Heart right ventricle (tissue), 16 donors: ENCODE data around the gene CLMN. TPM values are rescaled to one million over a fixed set of nuclear protein-coding genes. Genes with fewer than 3 reads are reported as not detected.
A peak's percentile ranks its signal among the peaks of the same experiment; 100 is the strongest.

ENCODE experiments used
- ATAC-seq, 8 donors: fragments of 200-7000 bp; cut with Tn5 transposase; one replicate each; pipeline ENCODE4 v1.9.1; 2020; ENCODE audit warnings: mild to moderate bottlenecking in 8 of 8, moderate library complexity in 8 of 8, moderate number of reproducible peaks in 1 of 8
- DNase-seq, 2 donors: peaks; one replicate each; pipeline ENCODE4 v3.0.0-alpha.2; 2020
- H3K27ac ChIP-seq, 10 donors: fragments of 200-600 bp; sonication (generic) in 2 of 10; one replicate each; pipeline versions ENCODE4 v1.5.0 to v1.8.0; 2020 to 2022; ENCODE audit warnings: mild to moderate bottlenecking in 3 of 10
- H3K27me3 ChIP-seq, 7 donors: fragments of 200-600 bp; one replicate each; pipeline ENCODE4 v1.8.0; 2021 to 2022; ENCODE audit warnings: mild to moderate bottlenecking in 2 of 7
- H3K36me3 ChIP-seq, 9 donors: fragments of 200-600 bp; sonication (generic) in 1 of 9; one replicate each; pipeline versions ENCODE4 v1.5.0 to v1.8.0; 2020 to 2022; ENCODE audit warnings: mild to moderate bottlenecking in 2 of 9
- H3K4me1 ChIP-seq, 9 donors: fragments of 200-600 bp; sonication (generic) in 1 of 9; one replicate each; pipeline versions ENCODE4 v1.5.0 to v1.8.0; 2020 to 2022; ENCODE audit warnings: mild to moderate bottlenecking in 4 of 9
- H3K4me3 ChIP-seq, 10 donors: fragments of 200-600 bp; sonication (generic) in 2 of 10; one replicate each; pipeline versions ENCODE4 v1.5.0 to v1.8.0; 2020 to 2022; ENCODE audit warnings: mild to moderate bottlenecking in 7 of 10, moderate library complexity in 2 of 10
- H3K9me3 ChIP-seq, 11 donors: fragments of 200-600 bp in 10 of 11; sonication (generic) in 2 of 11; one replicate each; pipeline versions ENCODE4 v1.5.0 to v1.8.0; 2013 to 2022; ENCODE audit warnings: mild to moderate bottlenecking in 2 of 11, control low read depth in 1 of 11, moderate library complexity in 1 of 11
- WGBS, 2 donors: extraction: QIAGEN DNeasy Blood & Tissue Kit; methylation state at CpG; one replicate each; pipeline ENCODE4 v1.1.7; 2013; ENCODE audit warnings: inconsistent platforms in 1 of 2; 5-methylcytosine and 5-hydroxymethylcytosine counted together
- intact Hi-C, 10 donors: fragments of 100-400 bp; cut with DNase I; formaldehyde crosslinking; loops; one replicate each; pipeline versions ENCODE4 v1.11.1 to v1.14.2; 2022
- polyA plus RNA-seq, 2 donors: library from polyadenylated mRNA; stranded (reverse); fragments of 200-250 nt; gene quantifications; one replicate each; pipeline ENCODE4 v1.2.3, GENCODE V29; 2013
- total RNA-seq, 10 donors: library from RNA; stranded (reverse); fragmentation: NEBNext Ultra II Directional in 3 of 10; extraction: Animal tissue kit (Norgen Biotek cat#: 25700) in 3 of 10; gene quantifications; one replicate each; pipeline versions ENCODE4 v1.2.1 to v1.2.4, GENCODE V29; 2021 to 2023
- TF ChIP-seq, protein P1 (sequence below), 9 donors: fragments of 200-600 bp; sonication (generic) in 2 of 9; IDR thresholded peaks; one replicate each; pipeline versions ENCODE4 v1.5.0 to v1.8.0; 2021 to 2022; ENCODE audit warnings: antibody characterized with exemption in 9 of 9, mild to moderate bottlenecking in 5 of 9, moderate library complexity in 1 of 9
- donor health status: Arrhythmogenic right ventricular cardiomyopathy.
- donor health status: ischemic (EF 13 %, LVEDD 7.1; RV severe dilation, severe dysfunction).
- donor health status: healthy with polysubstance abuse.
- donor health status: DM: no; HTN: yes; CAD: no.
- donor health status: DM: no; HTN: no; CAD: no.
- donor health status: ischemic (EF 25% LVEDD 6.9; RV normal size, moderate dysfunction).
- donor health status: ischemic (EF 25% LVEDD 5.7; RV mildly dilated, moderate dysfunction).
- donor health status: healthy.
- donor health status: DM: yes; HTN: yes; CAD: no.
- donor health status: Ischemic cardiomyopathy.
- donor health status: ischemic (EF 35%, LVEDD 5.7; RV mildly dilated, moderate dysfunction).
- donor health status: nonischemic (EF 11% LVEDD 7.7; RV severe dilation, severe dysfunction).
- donor health status: DM: yes; HTN: yes; CAD: no.
- donor health status: PGD.
- donor health status: ischemic (EF 29% LVEDD 5.4; RV normal size, mild dysfunction).
- donor health status: nonischemic (EF 23%, LVEDD 6.1; RV moderate dilation, normal function).

CLMN gene
- total and polyA plus RNA-seq, 12 donors: 2.6 to 14.5 (median 5.9) TPM

DNA sequence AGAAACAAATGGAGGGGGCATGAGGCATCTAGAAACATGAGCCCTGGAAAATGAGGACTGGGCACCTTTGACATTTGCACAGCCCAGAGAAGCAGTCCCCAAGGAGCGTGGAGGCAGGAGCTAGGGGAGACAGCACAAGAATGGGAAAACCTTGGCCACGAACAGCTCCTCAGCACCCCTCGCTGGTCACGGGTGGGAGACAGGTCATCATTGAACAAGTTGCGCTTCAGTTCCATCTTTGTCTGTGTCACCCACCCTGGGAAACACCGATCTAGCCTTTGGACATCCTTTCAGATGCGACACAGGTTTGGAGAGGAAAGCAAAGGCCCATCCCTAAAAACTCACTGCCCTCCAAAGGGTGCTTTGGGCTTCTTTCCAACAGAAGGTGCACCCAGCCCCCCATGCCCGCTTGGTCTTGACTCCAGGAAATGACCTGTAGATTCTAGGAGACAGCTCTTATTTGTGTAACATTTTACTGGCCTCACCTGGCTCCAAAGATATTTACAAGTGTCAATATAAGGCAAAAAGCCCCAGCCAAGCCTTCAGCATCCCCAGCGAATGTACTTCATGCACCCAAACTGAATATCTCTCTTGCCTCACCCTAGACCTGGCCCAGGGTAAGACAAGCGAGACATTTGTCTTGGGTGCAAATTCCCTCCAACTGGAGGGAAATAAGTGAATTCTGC is 28.8 kb upstream of the CLMN start:
- peaks cover 0 to 2% (median 0%) of the 10 kb centered on the region in 11 donors for H3K9me3 ChIP-seq
- no peaks in the 10 kb centered on the region for H3K36me3 ChIP-seq
- H3K27ac ChIP-seq: no peak overlapping the region
- TF ChIP-seq, protein P1, sequence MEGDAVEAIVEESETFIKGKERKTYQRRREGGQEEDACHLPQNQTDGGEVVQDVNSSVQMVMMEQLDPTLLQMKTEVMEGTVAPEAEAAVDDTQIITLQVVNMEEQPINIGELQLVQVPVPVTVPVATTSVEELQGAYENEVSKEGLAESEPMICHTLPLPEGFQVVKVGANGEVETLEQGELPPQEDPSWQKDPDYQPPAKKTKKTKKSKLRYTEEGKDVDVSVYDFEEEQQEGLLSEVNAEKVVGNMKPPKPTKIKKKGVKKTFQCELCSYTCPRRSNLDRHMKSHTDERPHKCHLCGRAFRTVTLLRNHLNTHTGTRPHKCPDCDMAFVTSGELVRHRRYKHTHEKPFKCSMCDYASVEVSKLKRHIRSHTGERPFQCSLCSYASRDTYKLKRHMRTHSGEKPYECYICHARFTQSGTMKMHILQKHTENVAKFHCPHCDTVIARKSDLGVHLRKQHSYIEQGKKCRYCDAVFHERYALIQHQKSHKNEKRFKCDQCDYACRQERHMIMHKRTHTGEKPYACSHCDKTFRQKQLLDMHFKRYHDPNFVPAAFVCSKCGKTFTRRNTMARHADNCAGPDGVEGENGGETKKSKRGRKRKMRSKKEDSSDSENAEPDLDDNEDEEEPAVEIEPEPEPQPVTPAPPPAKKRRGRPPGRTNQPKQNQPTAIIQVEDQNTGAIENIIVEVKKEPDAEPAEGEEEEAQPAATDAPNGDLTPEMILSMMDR (IDR thresholded peaks at IDR 0.05): no peak
- ATAC-seq (no peak), DNase-seq (no peak)
- intact Hi-C loops: no loop called here
- no peak overlapping the region for H3K4me3 ChIP-seq
- H3K4me1 ChIP-seq: no peaks in the 10 kb centered on the region
- WGBS, 2 donors: 81 to 84% methylated on average over 10 of the region's 10 CpGs
- peaks cover 0 to 9% (median 0%) of the 10 kb centered on the region in 7 donors for H3K27me3 ChIP-seq

DNA sequence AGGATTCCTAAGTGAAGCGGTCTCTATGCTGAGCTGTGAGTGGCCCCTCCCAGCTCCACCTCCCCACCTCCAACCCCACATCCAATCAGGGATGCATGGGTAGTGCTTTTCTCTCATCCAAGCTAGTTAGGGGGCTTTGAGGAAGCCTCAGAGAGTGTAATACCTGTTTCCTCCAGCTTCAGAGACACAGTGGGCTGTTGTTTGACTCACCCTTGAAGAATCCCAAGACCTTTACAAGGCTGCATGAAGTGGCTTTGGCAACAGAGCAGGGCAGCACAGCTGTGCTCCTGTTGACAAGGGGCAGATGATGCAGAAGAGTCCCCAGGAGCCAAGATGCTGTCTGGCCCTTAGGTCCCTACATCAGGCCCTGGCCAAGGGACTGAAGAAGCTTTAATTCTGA is 27.1 kb upstream of the CLMN start:
- intact Hi-C loops: no loop called here
- Histone ChIP-seq H3K27ac (no peak overlapping the region), H3K9me3 (no peaks in the 10 kb centered on the region), H3K4me1 (peaks cover 0 to 2% (median 0%) of the 10 kb centered on the region in 9 donors), H3K27me3 (peaks cover 0 to 9% (median 0%) of the 10 kb centered on the region in 7 donors), H3K4me3 (no peak overlapping the region), H3K36me3 (no peaks in the 10 kb centered on the region)
- ATAC-seq: peak in 1 of 8 donors; percentile 35
- TF ChIP-seq, protein P1 (IDR thresholded peaks at IDR 0.05): no peak
- WGBS, 2 donors: 94 to 95% methylated on average over 1 of the region's 1 CpG
- no peak for DNase-seq

DNA sequence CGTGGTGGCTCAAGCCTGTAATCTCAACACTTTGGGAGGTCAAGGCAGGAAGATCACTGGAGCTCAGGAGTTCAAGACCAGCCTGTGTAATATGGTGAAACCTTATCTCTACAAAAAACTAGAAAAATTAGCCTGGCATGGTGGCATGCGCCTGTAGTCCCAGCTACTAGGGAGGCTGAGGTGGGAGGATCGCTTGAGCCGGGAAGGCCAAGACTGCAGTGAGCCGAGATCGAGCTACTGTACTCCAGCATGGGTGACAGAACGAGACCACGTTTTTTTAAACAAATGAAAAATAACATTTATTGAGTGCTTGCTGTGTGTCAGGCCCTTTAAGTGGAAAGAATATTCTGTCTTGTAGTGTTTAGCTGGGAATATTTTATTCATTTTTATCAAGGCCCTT is 26.6 kb upstream of the CLMN start:
- intact Hi-C loops: no loop called here
- 92 to 93% methylated on average over 8 of the region's 8 CpGs for WGBS, 2 donors
- no peak for DNase-seq
- Histone ChIP-seq H3K4me3 (no peak overlapping the region), H3K27ac (no peak overlapping the region), H3K27me3 (peaks cover 0 to 9% (median 0%) of the 10 kb centered on the region in 7 donors), H3K9me3 (no peaks in the 10 kb centered on the region), H3K4me1 (peaks cover 0 to 8% (median 0%) of the 10 kb centered on the region in 9 donors), H3K36me3 (no peaks in the 10 kb centered on the region)
- TF ChIP-seq, protein P1 (IDR thresholded peaks at IDR 0.05): no peak
- no peak for ATAC-seq

DNA sequence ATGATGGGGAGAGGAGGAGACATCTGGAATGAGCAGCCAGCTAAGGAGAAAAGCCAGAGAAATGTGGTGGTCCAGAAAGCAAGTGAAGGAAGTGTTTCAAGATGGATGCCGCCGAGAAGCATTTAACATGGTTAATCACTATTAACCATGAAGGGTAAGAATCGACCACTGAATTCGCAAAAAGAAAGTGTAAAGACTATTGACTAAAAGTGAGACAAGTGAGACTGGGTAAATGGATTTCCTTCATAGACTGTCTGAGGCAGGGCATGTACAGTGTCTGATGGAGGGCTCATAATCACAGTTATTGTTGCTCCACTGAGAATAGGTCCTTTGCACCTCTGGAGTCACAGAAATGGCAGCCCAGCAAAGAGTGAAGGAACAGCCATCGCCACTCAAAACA is 25.3 kb upstream of the CLMN start:
- H3K4me3 ChIP-seq: no peak overlapping the region
- 81 to 97% methylated on average over 5 of the region's 5 CpGs for WGBS, 2 donors
- no peaks in the 10 kb centered on the region for H3K9me3 ChIP-seq
- peaks cover 0 to 13% (median 0%) of the 10 kb centered on the region in 9 donors for H3K4me1 ChIP-seq
- TF ChIP-seq, protein P1 (IDR thresholded peaks at IDR 0.05): no peak
- H3K27me3 ChIP-seq: peaks cover 0 to 9% (median 0%) of the 10 kb centered on the region in 7 donors
- no peaks in the 10 kb centered on the region for H3K36me3 ChIP-seq
- H3K27ac ChIP-seq: no peak overlapping the region
- DNase-seq: no peak
- no peak for ATAC-seq
- intact Hi-C loops: no loop called here
